HL-60/S4 treated with retinoic acid at 250 ng/mL for 4 days and 3 days (cell line): Measurements from ENCODE around the gene DEDD.

Source experiments
- in situ Hi-C: fragments of 300-500 bp; cut with MboI; formaldehyde crosslinking; loops from 2 replicates; pipeline ENCODE4 v1.7.0; 2022; ENCODE audit warnings: low sequenced_read_pairs

DEDD gene

DNA sequence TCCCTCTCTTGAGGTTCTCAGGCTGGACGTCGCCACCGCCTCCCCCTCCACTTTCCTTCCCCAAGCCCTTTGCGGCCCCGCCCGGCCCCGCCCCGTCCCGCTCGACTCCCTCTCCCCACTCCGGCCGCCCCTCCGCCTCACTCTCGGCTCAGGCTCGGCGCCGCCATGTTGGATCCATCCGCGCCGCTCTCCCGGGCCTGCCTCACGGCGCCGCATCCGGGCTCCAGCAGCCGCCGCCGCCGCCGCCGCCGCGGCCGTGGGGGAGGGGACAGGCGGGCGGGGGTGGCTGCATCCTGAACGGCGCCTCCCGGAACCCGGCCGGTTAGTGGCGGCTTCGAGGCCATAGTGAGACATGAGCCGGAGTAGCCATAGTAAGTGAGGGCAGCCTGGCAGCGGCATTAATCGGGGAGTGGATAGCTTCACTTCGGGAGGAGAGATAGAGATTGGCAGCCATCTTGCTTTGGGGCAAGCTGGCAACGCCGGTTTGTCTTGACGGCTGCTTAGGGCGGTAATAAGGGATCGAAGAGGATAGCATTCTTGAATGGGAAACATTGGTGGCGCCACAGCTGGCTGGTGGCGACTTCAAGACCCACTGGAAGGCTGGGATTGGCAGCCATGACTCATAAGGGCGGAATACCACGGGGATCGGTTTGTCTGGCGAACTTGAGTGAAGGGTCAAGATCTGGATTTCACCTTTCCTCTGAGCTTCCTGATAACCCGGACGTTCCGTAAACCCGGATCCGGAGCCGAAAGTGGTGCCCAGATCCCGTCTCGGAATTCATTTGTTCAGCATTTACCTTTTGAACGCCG, at the start of gene DEDD:
DEDD (minus strand) TSS at position 258 of the 810 bp plus-strand sequence. CDS start 8,205 bp downstream, outside the sequence.
- in situ Hi-C loops, result no loop called here

DNA sequence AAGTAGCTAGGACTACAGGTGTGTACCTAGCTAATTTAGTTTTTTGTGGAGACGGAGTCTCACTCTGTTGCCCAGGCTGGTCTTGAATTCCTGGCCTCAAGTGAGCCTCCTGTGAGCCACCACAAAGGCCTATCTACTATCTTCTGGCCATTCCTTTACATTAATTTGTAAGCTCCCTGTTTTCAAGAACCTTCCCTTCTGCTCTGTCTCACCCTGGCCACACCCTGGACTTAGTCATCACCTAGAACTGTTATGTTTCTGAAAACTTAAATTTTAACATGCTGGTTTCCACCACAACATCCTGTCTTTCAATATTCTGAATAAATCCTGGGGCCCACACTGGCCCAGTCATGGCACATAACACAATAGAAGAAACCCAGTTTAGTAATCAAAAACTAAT, 49.7 kb upstream of the DEDD start:
- in situ Hi-C loops, result no loop called here

DNA sequence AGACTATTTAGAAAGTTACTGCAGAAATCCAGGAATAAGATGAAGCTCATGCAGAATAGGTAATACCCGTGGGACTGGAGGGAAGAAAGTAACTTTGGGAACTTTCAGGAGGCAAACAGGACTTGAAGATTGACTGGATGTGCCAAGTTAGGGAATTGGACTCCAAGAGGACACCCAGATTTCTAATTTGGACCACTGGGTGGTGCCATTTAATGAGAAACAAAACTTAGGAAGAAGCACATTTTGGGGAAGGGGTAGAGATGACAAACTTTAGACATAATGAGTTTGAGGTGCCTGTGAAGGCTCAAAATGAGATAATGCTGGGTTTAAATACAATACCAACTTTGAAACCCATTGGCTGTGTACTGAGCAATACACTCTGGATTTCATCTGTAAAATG, 48.2 kb upstream of the DEDD start:
- in situ Hi-C loops, result no loop called here

- in situ Hi-C loops, result no loop called here
Measured at GRCh38 chr1:161179698-161180097, 47.2 kb upstream of the DEDD start.

GRCh38 chr1:161177936-161178244, 45.4 kb upstream of the DEDD start:
- in situ Hi-C loops, result no loop called here

GRCh38 chr1:161177112-161177935, 44.9 kb upstream of the DEDD start, which contains the start of gene B4GALT3:
B4GALT3 (minus strand) TSS chr1:161177507; CDS start chr1:161176060, 1,447 bp downstream.
- in situ Hi-C loops, result no loop called here

GRCh38 chr1:161176468-161177111, 44.1 kb upstream of the DEDD start:
- in situ Hi-C loops, result no loop called here

GRCh38 chr1:161175771-161176453, 43.4 kb upstream of the DEDD start:
- in situ Hi-C loops, result no loop called here

DNA sequence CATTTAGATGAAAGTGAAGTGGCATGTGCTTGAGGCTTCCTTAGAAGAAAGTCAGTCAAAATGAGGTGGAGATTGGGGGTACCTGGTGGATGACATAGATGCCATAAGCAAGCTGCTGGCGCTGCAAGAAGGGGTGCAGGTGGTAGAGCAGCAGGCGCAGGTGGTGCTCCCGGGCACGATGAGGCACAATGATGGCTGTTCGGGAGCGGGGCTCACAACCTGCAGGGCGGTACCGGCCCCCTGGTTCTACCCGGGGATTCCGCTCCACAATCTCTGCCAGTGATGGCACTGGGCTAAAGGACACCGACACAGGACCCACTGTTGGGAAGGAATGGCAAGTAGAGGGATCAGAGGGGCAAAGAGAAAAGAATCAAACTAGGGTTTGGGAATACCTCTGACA, 42.4 kb upstream of the DEDD start:
- in situ Hi-C loops, result no loop called here

GRCh38 chr1:161173711-161174110, 41.2 kb upstream of the DEDD start:
- in situ Hi-C loops, result no loop called here

DNA sequence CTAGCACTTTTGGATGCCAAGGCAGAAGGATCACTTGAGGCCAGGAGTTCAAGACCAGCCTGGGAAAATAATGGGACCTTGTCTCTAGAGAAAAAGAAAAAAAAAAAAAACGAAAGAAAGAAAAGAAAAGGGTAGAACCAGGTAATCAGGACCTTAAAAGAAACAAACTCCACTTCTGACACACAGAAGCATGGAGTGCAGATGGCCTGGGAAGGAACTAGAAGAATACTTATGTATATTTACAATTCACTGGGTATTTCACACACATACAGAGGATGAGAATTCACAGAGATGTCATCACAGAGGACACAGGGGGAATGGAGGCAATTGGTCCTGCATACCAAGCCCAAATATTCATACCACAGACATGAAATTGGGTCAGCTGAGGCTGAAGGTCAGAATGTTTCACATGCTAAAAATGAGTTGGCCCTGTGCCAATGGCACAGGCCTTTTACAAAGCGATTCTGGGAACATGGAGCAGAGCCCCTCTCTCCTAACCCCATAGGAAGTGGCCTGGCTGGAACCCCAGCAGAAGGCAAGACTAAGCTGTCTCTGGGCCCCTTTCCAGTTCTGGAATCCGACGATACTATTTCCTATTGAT, 40.4 kb upstream of the DEDD start:
- in situ Hi-C loops, result no loop called here

GRCh38 chr1:161172349-161172748, 39.9 kb upstream of the DEDD start:
- in situ Hi-C loops, result no loop called here

DNA sequence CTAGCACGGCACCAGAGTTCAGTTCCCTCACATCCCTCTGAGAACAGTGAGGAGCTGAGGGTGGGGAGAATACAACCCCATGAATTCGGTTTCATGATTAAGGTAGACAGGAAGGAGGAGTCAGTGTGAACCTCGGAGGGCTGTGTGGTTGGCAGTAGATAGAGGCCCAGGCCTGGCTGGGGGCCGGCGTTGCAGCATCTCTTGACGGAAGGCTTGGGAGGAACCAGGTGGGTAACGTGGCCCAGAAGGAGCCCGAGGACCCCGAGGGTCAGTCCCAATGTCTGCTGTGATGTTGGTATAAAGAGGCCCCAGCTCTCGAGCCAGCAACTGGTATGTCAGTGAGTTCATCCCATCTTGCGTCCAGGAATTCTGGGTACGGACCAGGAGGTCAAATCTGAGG, 39.2 kb upstream of the DEDD start:
- in situ Hi-C loops, result no loop called here

DNA sequence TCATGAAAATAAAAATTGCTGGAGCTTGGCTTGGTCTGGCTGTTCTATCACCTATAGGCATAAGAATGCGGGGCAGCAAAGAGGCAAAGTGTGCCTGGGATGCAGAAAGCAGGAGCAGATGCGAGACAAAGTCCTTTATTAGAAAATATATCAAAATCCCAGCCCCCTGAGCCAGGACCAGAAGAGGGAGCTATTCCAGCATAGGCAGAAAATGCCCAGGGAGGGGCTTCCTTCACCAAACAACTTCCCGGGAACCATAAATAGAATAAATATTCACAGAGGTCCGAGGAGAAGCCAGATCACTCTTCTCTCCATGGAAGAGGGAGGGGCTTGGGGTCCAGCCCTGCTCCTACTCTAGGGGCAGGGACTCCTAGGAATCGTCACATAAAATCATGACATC, 38.7 kb upstream of the DEDD start:
- in situ Hi-C loops, result no loop called here

GRCh38 chr1:161168906-161169305, 36.4 kb upstream of the DEDD start:
- in situ Hi-C loops, result no loop called here

DNA sequence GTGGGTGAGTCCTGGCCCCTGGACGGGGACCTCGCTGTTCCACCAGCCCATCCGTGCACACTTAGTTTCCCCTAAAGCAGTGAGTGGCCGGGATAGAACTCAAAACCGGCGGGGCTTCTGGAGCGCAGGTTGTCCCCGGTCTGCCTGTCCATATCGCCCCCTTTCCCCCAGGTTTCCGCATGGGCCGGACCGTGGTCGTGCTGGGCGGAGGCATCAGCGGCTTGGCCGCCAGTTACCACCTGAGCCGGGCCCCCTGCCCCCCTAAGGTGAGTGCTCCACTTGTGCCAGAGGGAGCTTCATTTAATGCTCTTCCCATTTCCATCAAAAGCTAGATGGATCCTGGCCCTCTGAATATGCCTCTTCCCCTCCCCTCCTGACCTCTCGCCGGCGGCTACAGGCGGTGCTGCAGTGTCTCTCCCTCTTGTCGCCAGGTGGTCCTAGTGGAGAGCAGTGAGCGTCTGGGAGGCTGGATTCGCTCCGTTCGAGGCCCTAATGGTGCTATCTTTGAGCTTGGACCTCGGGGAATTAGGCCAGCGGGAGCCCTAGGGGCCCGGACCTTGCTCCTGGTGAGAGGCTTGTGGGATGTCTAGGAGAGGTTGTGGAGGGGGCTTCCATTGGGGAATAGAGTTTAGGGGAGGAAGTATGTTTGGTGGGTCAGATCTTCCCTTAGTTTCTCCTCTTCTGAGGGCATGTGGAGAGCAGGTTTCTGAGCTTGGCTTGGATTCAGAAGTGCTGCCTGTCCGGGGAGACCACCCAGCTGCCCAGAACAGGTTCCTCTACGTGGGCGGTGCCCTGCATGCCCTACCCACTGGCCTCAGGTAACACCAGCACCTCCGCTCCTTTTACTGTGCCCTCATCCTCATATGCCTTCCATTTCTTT, 34.4 kb upstream of the DEDD start:
- in situ Hi-C loops, result no loop called here

- in situ Hi-C loops, result no loop called here
Measured at GRCh38 chr1:161165742-161166668, 33.5 kb upstream of the DEDD start, which contains the start of gene PPOX. PPOX (plus strand) TSS chr1:161166426; CDS start chr1:161166848, 422 bp downstream.

GRCh38 chr1:161164901-161165610, 32.6 kb upstream of the DEDD start:
- in situ Hi-C loops, result no loop called here
